ENCODE results near the gene KCTD4.
"Not testable (repeated sequence)": the region's sequence is repeated elsewhere in the genome, so short reads cannot be mapped to it uniquely, and the experiment has no call there.

Gene KCTD4

GRCh38 chr13:45200701-45201232, at the start of gene KCTD4:
KCTD4 (minus strand) TSS chr13:45201045; CDS start chr13:45194567, 6,478 bp downstream.
- TF ChIP-seq CTCF (IDR thresholded peaks at IDR 0.05) = no peak
- H3K4me3 Mint-ChIP-seq = no peak within 1 kb of the TSS
- H3K9me3 Mint-ChIP-seq = no peaks in the 10 kb centered on the region
- H3K27me3 Mint-ChIP-seq (ENCODE audit: low read depth, poor library complexity) = no peaks in the 10 kb centered on the region
- H3K36me3 Mint-ChIP-seq (ENCODE audit: low read depth) = peaks cover 36% of the 10 kb centered on the region
- H3K27ac Mint-ChIP-seq = peak within 1 kb of the TSS; percentile 49
- H3K4me1 Mint-ChIP-seq = no peaks in the 10 kb centered on the region
- no peak for DNase-seq

GRCh38 chr13:45249662-45250061, 48.8 kb upstream of the KCTD4 start:
- H3K27me3 Mint-ChIP-seq (ENCODE audit: low read depth, poor library complexity) = no peaks in the 10 kb centered on the region
- H3K4me1 Mint-ChIP-seq = no peaks in the 10 kb centered on the region
- peaks cover 24% of the 10 kb centered on the region for H3K36me3 Mint-ChIP-seq (ENCODE audit: low read depth)
- no peak overlapping the region for H3K4me3 Mint-ChIP-seq
- no peaks in the 10 kb centered on the region for H3K9me3 Mint-ChIP-seq
- H3K27ac Mint-ChIP-seq = no peak overlapping the region
- no peak for DNase-seq
- no peak for TF ChIP-seq CTCF (IDR thresholded peaks at IDR 0.05)

- H3K27ac Mint-ChIP-seq; H3K4me1 Mint-ChIP-seq; DNase-seq; H3K27me3 Mint-ChIP-seq (ENCODE audit: low read depth, poor library complexity); H3K4me3 Mint-ChIP-seq; H3K9me3 Mint-ChIP-seq: not testable (repeated sequence)
- H3K36me3 Mint-ChIP-seq (ENCODE audit: low read depth) = peaks cover 15% of the 10 kb centered on the region
Observed at GRCh38 chr13:45244736-45245135, 43.9 kb upstream of the KCTD4 start.

DNA sequence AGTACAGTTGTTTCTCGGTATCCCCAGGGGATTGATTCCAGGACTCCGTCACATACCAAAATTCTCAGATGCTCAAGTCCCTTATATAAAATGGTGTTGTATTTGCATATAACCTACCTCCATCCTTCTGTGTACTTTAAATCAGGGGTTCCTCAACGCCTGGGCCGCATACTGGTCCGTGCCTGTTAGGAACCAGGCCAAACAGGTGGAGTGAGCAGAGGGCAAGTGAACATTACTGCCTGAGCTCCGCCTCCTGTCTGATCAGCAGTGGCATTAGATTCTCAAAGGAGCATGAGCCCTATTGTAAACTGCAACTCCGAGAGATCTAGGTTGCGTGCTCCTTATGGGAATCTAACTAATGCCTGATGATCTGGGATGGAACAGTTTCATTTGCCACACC, 42.2 kb upstream of the KCTD4 start:
- H3K27me3 Mint-ChIP-seq (ENCODE audit: low read depth, poor library complexity) = no peaks in the 10 kb centered on the region

DNA sequence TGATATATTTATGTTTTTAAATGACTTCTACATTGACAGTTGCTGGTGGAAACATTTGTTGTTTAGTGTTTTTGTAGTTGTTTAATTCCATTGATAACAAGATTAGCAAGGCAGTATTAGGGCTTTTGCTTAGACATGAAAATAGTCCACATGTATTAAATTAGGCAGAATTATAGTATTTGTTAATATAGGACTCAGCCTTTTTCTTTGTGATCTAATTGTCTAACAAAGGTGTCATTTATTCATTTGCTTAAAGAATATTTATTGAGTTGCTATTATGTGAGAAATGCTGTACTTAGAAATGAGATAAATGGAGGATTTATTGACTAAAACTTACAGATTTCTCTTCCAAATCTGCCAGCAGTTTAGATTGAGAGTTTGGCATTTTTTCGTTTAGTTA, 41.7 kb upstream of the KCTD4 start:
- no peak for DNase-seq
- Mint-ChIP-seq H3K27me3 (ENCODE audit: low read depth, poor library complexity) (no peaks in the 10 kb centered on the region), H3K9me3 (no peaks in the 10 kb centered on the region), H3K36me3 (ENCODE audit: low read depth) (peaks cover 15% of the 10 kb centered on the region), H3K27ac (no peak overlapping the region), H3K4me1 (peaks cover 5% of the 10 kb centered on the region), H3K4me3 (no peak overlapping the region)
- no peak for TF ChIP-seq CTCF (IDR thresholded peaks at IDR 0.05)

More for the DNA sequence above, 42.2 kb upstream of the KCTD4 start:
- Mint-ChIP-seq H3K27ac (no peak overlapping the region), H3K36me3 (ENCODE audit: low read depth) (peaks cover 15% of the 10 kb centered on the region), H3K9me3 (no peaks in the 10 kb centered on the region), H3K4me3 (no peak overlapping the region), H3K4me1 (peaks cover 5% of the 10 kb centered on the region)
- DNase-seq = no peak
- no peak for TF ChIP-seq CTCF (IDR thresholded peaks at IDR 0.05)

GRCh38 chr13:45242070-45242469, 41.2 kb upstream of the KCTD4 start:
- H3K27ac Mint-ChIP-seq = peak overlapping the region; percentile 2
- TF ChIP-seq CTCF (IDR thresholded peaks at IDR 0.05) = no peak
- DNase-seq = no peak
- H3K4me3 Mint-ChIP-seq = no peak overlapping the region
- no peaks in the 10 kb centered on the region for H3K9me3 Mint-ChIP-seq
- no peaks in the 10 kb centered on the region for H3K27me3 Mint-ChIP-seq (ENCODE audit: low read depth, poor library complexity)
- peaks cover 5% of the 10 kb centered on the region for H3K4me1 Mint-ChIP-seq
- peaks cover 15% of the 10 kb centered on the region for H3K36me3 Mint-ChIP-seq (ENCODE audit: low read depth)

Measured in nephron progenitor cell (in vitro differentiated cells).